Spleen (tissue), 11 donors: ENCODE data around the gene BUB1B. TPM values are rescaled to one million over a fixed set of nuclear protein-coding genes. Genes with fewer than 3 reads are reported as not detected.

ENCODE experiments used
- DNase-seq: peaks from one replicate; pipeline ENCODE4 v3.0.0-alpha.2; 2020
- H3K27ac ChIP-seq, 8 donors: fragments of 200-600 bp; sonication (generic) in 7 of 8; 1 replicate in 4 of 8; 2 replicates in 4 of 8; pipeline versions ENCODE4 v1.5.0 to v1.8.0; 2016 to 2021; ENCODE audit warnings: inconsistent platforms in 4 of 8, mild to moderate bottlenecking in 4 of 8, moderate library complexity in 1 of 8
- H3K27me3 ChIP-seq, 7 donors: fragments of 200-600 bp; sonication (generic) in 6 of 7; replicated peaks in 1 of 7; 1 replicate in 4 of 7; 2 replicates in 3 of 7; pipeline versions ENCODE4 v1.5.0 to v1.8.0; 2016 to 2021; ENCODE audit warnings: inconsistent platforms in 3 of 7, mild to moderate bottlenecking in 1 of 7
- H3K36me3 ChIP-seq, 6 donors: fragments of 200-600 bp; sonication (generic) in 5 of 6; 1 replicate in 4 of 6; 2 replicates in 2 of 6; pipeline versions ENCODE4 v1.5.0 to v1.8.0; 2016 to 2021; ENCODE audit warnings: inconsistent platforms in 2 of 6
- H3K4me1 ChIP-seq, 6 donors: fragments of 200-600 bp; sonication (generic) in 5 of 6; 1 replicate in 3 of 6; 2 replicates in 3 of 6; pipeline versions ENCODE4 v1.5.0 to v1.8.0; 2016 to 2021; ENCODE audit warnings: inconsistent platforms in 3 of 6
- H3K4me3 ChIP-seq, 8 donors: fragments of 200-600 bp; sonication (generic) in 7 of 8; 1 replicate in 4 of 8; 2 replicates in 4 of 8; pipeline versions ENCODE4 v1.5.0 to v1.8.0; 2016 to 2021; ENCODE audit warnings: inconsistent platforms in 4 of 8, mild to moderate bottlenecking in 4 of 8, moderate library complexity in 2 of 8
- H3K9me3 ChIP-seq, 8 donors: fragments of 200-600 bp; sonication (generic) in 7 of 8; 1 replicate in 4 of 8; 2 replicates in 4 of 8; pipeline versions ENCODE4 v1.5.0 to v1.8.0; 2016 to 2021; ENCODE audit warnings: inconsistent platforms in 4 of 8
- CTCF ChIP-seq, 11 experiments: fragments of 200-600 bp in 7 of 11; fragments of 450-650 bp in 4 of 11; sonication (generic) in 4 of 11; IDR thresholded peaks in 8 of 11; conservative IDR thresholded peaks in 3 of 11; 1 replicate in 7 of 11; 2 replicates in 4 of 11; pipeline versions ENCODE4 v1.4.0 to v1.8.0; 2016 to 2021; ENCODE audit warnings: antibody characterized with exemption in 11 of 11, inconsistent platforms in 4 of 11, mild to moderate bottlenecking in 1 of 11
- POLR2A ChIP-seq, 3 donors: fragments of 450-650 bp; IDR thresholded peaks; one replicate each; pipeline ENCODE4 v1.5.1; 2017; ENCODE audit warnings: antibody characterized with exemption in 3 of 3, mild to moderate bottlenecking in 1 of 3
- POLR2AphosphoS5 ChIP-seq, 3 donors: sonication (generic); formaldehyde crosslinking; IDR thresholded peaks; one replicate each; pipeline ENCODE4 v1.5.1; 2017; ENCODE audit warnings: antibody characterized with exemption in 3 of 3
- WGBS, 5 donors: extraction: QIAGEN DNeasy Blood & Tissue Kit in 3 of 5; methylation state at CpG; one replicate each; pipeline versions ENCODE4 v1.1.5 to v1.1.7; 2013 to 2018; 5-methylcytosine and 5-hydroxymethylcytosine counted together
- intact Hi-C: fragments of 100-400 bp; cut with DNase I; formaldehyde crosslinking; loops from one replicate; pipeline ENCODE4 v1.15.0; 2023; ENCODE audit warnings: low total_unique reads
- polyA plus RNA-seq, 3 donors: library from polyadenylated mRNA; stranded (reverse); fragments of 200-250 nt; gene quantifications; one replicate each; pipeline ENCODE4 v1.2.1, GENCODE V29; 2013
- total RNA-seq, 7 donors: library from RNA; depleted of rRNA in 3 of 7; stranded (reverse); fragments of >200 nt in 3 of 7; fragmentation: NEBNext Ultra II Directional in 4 of 7; extraction: Animal tissue kit (Norgen Biotek cat#: 25700) in 4 of 7; gene quantifications; one replicate each; pipeline versions ENCODE4 v1.1.0 to v1.2.1, GENCODE V29; 2016 to 2021
- donor health status: healthy with polysubstance abuse.
- donor health status: DM: no; HTN: no; CAD: no; lungs with moderate emphysema.
- donor health status: DM: no; HTN: no; CAD: no.
- donor health status: Bipolar disorder and iron deficiency.
- donor health status: healthy.
- donor health status: DM: no; HTN: no; CAD: no.
- donor health status: DM: yes; HTN: yes; CAD: no.

BUB1B gene
- total and polyA plus RNA-seq, 10 donors = 1.2 to 11.8 (median 6.3) TPM

- H3K9me3 ChIP-seq = no peaks in the 10 kb centered on the region
- no peak overlapping the region for H3K4me3 ChIP-seq
- 67 to 88% (median 70%) methylated on average over 9 of the region's 9 CpGs for WGBS, 5 donors
- no peak overlapping the region for H3K27ac ChIP-seq
- H3K4me1 ChIP-seq = peaks cover 0 to 16% (median 11%) of the 10 kb centered on the region in 6 donors
- TF ChIP-seq POLR2A (IDR thresholded peaks at IDR 0.05) (no peak), CTCF (IDR thresholded peaks at IDR 0.05 in 8 of 11, conservative IDR thresholded peaks at IDR 0.05 in 3 of 11) (no peak)
- intact Hi-C loops = no loop called here
- no peaks in the 10 kb centered on the region for H3K36me3 ChIP-seq
- peaks cover 0 to 28% (median 11%) of the 10 kb centered on the region in 7 donors for H3K27me3 ChIP-seq
- no peak for DNase-seq
These were observed 82.4 kb downstream of the BUB1B start for GRCh38 chr15:40243126-40243810.

- Histone ChIP-seq H3K27me3 (peaks cover 0 to 13% (median 0%) of the 10 kb centered on the region in 7 donors), H3K4me1 (no peaks in the 10 kb centered on the region), H3K9me3 (no peaks in the 10 kb centered on the region), H3K4me3 (no peak overlapping the region), H3K36me3 (no peaks in the 10 kb centered on the region), H3K27ac (no peak overlapping the region)
- DNase-seq = no peak
- intact Hi-C loops = no loop called here
- 72 to 86% (median 73%) methylated on average over 4 to 5 of the region's 5 CpGs for WGBS, 5 donors
- no peak for TF ChIP-seq POLR2AphosphoS5 (IDR thresholded peaks at IDR 0.05)
- TF ChIP-seq POLR2A (IDR thresholded peaks at IDR 0.05) = no peak
- TF ChIP-seq CTCF (IDR thresholded peaks at IDR 0.05 in 8 of 11, conservative IDR thresholded peaks at IDR 0.05 in 3 of 11) = no peak
These were observed 84.2 kb downstream of the BUB1B start for GRCh38 chr15:40244961-40245523.

- peak; percentile 58 for DNase-seq
- Histone ChIP-seq H3K4me1 (no peaks in the 10 kb centered on the region), H3K4me3 (no peak overlapping the region), H3K9me3 (no peaks in the 10 kb centered on the region), H3K27me3 (peaks cover 0 to 9% (median 0%) of the 10 kb centered on the region in 7 donors), H3K36me3 (no peaks in the 10 kb centered on the region), H3K27ac (no peak overlapping the region)
- WGBS, 5 donors = 74 to 91% (median 85%) methylated on average over 9 of the region's 9 CpGs
- intact Hi-C loops = no loop called here
- TF ChIP-seq CTCF (IDR thresholded peaks at IDR 0.05 in 8 of 11, conservative IDR thresholded peaks at IDR 0.05 in 3 of 11) = no peak
- no peak for TF ChIP-seq POLR2AphosphoS5 (IDR thresholded peaks at IDR 0.05)
- TF ChIP-seq POLR2A (IDR thresholded peaks at IDR 0.05) = no peak
These were observed 85.0 kb downstream of the BUB1B start for GRCh38 chr15:40245666-40246450.
